Measurements from ENCODE around the gene CHCHD5. TPM values are rescaled to one million over a fixed set of nuclear protein-coding genes. Genes with fewer than 3 reads are reported as not detected.
"Not testable (repeated sequence)": the region's sequence is repeated elsewhere in the genome, so short reads cannot be mapped to it uniquely, and the experiment has no call there.

The CHCHD5 gene
- total RNA-seq, result 24.7 and 31.4 TPM in 2 replicates
- long read RNA-seq, transcript CHCHD5-201 (4 exons, 691 nt), result major isoform, 7 of 13 reads
- long read RNA-seq, partial matches to known transcripts, result 0 of 13 reads
- long read RNA-seq, other reads (novel, unspliced or antisense), result 5 of 13 reads

GRCh38 chr2:112584134-112584890 is at the start of gene CHCHD5:
TSS of gene CHCHD5 (plus strand) at chr2:112584609. CDS start at chr2:112584648, 39 bp downstream.
- peak within 1 kb of the TSS; percentile 95 for H3K4me3 Mint-ChIP-seq (ENCODE audit: unreplicated experiment)
- peak; percentile 32 for TF ChIP-seq CTCF (IDR thresholded peaks at IDR 0.05)
- H3K27me3 Mint-ChIP-seq (ENCODE audit: unreplicated experiment), result no peaks in the 10 kb centered on the region
- peak; percentile 97 for DNase-seq (ENCODE audit: extremely low spot score, unreplicated experiment)
- H3K9me3 Mint-ChIP-seq (ENCODE audit: unreplicated experiment), result no peaks in the 10 kb centered on the region
- H3K36me3 Mint-ChIP-seq (ENCODE audit: unreplicated experiment), result peaks cover 9% of the 10 kb centered on the region
- peaks cover 27% of the 10 kb centered on the region for H3K4me1 Mint-ChIP-seq (ENCODE audit: unreplicated experiment)
- peak within 1 kb of the TSS; percentile 100 for H3K27ac Mint-ChIP-seq (ENCODE audit: unreplicated experiment)

DNA sequence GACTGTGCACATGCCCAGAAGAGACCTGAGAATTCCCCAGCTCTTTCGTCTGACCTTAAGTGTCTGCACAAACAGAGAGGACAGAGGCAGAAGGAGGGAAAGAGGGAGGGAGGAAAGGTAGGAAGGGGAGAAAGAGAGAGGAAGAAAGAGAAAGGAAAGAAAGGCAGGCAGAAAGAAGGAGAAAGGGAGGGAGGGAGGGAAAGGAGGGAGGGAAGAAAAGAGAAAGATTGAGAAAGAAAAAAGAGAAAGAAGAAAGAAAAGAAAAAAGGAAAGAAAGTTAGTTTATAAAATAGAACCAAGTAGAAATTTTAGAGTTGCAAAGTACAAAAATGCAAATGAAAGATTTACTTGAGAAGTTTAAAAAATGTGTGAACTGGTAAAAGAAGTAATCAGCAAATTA is 49.6 kb upstream of the CHCHD5 start:
- no peaks in the 10 kb centered on the region for H3K27me3 Mint-ChIP-seq (ENCODE audit: unreplicated experiment)
- no peaks in the 10 kb centered on the region for H3K4me1 Mint-ChIP-seq (ENCODE audit: unreplicated experiment)
- no peak overlapping the region for H3K27ac Mint-ChIP-seq (ENCODE audit: unreplicated experiment)
- no peaks in the 10 kb centered on the region for H3K9me3 Mint-ChIP-seq (ENCODE audit: unreplicated experiment)
- DNase-seq (ENCODE audit: extremely low spot score, unreplicated experiment), result no peak
- no peak for TF ChIP-seq CTCF (IDR thresholded peaks at IDR 0.05)
- H3K36me3 Mint-ChIP-seq (ENCODE audit: unreplicated experiment), result peaks cover 31% of the 10 kb centered on the region
- no peak overlapping the region for H3K4me3 Mint-ChIP-seq (ENCODE audit: unreplicated experiment)

GRCh38 chr2:112536665-112537064 is 47.7 kb upstream of the CHCHD5 start:
- not testable (repeated sequence) for DNase-seq (ENCODE audit: extremely low spot score, unreplicated experiment); H3K9me3 Mint-ChIP-seq (ENCODE audit: unreplicated experiment)
- H3K36me3 Mint-ChIP-seq (ENCODE audit: unreplicated experiment), result peaks cover 22% of the 10 kb centered on the region

GRCh38 chr2:112539306-112539705 is 45.1 kb upstream of the CHCHD5 start:
- Mint-ChIP-seq H3K27me3 (ENCODE audit: unreplicated experiment) (no peaks in the 10 kb centered on the region), H3K9me3 (ENCODE audit: unreplicated experiment) (no peaks in the 10 kb centered on the region), H3K4me3 (ENCODE audit: unreplicated experiment) (no peak overlapping the region), H3K27ac (ENCODE audit: unreplicated experiment) (no peak overlapping the region), H3K36me3 (ENCODE audit: unreplicated experiment) (peaks cover 4% of the 10 kb centered on the region), H3K4me1 (ENCODE audit: unreplicated experiment) (peaks cover 8% of the 10 kb centered on the region)
- TF ChIP-seq CTCF (IDR thresholded peaks at IDR 0.05), result no peak
- no peak for DNase-seq (ENCODE audit: extremely low spot score, unreplicated experiment)

More at GRCh38 chr2:112536665-112537064, 47.7 kb upstream of the CHCHD5 start:
- H3K27me3 Mint-ChIP-seq (ENCODE audit: unreplicated experiment); H3K27ac Mint-ChIP-seq (ENCODE audit: unreplicated experiment); H3K4me1 Mint-ChIP-seq (ENCODE audit: unreplicated experiment); H3K4me3 Mint-ChIP-seq (ENCODE audit: unreplicated experiment): not testable (repeated sequence)

- peaks cover 8% of the 10 kb centered on the region for H3K4me1 Mint-ChIP-seq (ENCODE audit: unreplicated experiment)
- H3K4me3 Mint-ChIP-seq (ENCODE audit: unreplicated experiment), result no peak overlapping the region
- no peak overlapping the region for H3K27ac Mint-ChIP-seq (ENCODE audit: unreplicated experiment)
- H3K36me3 Mint-ChIP-seq (ENCODE audit: unreplicated experiment), result peaks cover 2% of the 10 kb centered on the region
- H3K27me3 Mint-ChIP-seq (ENCODE audit: unreplicated experiment), result no peaks in the 10 kb centered on the region
- no peak for TF ChIP-seq CTCF (IDR thresholded peaks at IDR 0.05)
- DNase-seq (ENCODE audit: extremely low spot score, unreplicated experiment), result no peak
- no peaks in the 10 kb centered on the region for H3K9me3 Mint-ChIP-seq (ENCODE audit: unreplicated experiment)
These were observed 43.5 kb upstream of the CHCHD5 start for GRCh38 chr2:112540906-112541305.
